ENCODE measurements around the gene FGF3.

The FGF3 gene

DNA sequence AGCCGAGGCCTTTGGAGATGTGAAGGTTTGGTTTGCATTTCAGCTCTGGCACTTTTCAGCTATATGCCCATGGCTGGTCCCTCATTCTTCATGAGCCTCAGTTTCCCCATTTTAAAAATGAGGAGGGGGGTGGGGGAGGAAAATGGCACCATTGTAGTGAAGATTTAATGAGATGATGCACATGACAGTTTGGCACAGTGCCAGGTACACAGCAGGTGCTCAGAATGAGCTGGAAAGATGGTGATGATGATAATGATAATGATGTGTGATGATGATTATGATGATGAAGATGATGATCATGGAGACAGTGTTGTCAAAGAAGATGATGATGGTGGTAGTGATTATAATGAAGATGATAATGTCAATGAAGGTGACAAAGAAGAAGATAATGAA lies 24.3 kb upstream of the FGF3 start:
- no peak overlapping the region for H3K4me2 ChIP-seq (ENCODE audit: insufficient read depth, low read length)
- H3K36me3 ChIP-seq (ENCODE audit: insufficient read depth, low read length): no peaks in the 10 kb centered on the region
- DNase-seq (no peak), ATAC-seq (ENCODE audit: insufficient read depth, low read depth) (no peak)
- H3K27me3 ChIP-seq (ENCODE audit: insufficient read depth, low read length, poor library complexity): peaks cover 4% of the 10 kb centered on the region
- H3K27ac ChIP-seq (ENCODE audit: low read length): no peak overlapping the region
- no peak for TF ChIP-seq EZH2 (IDR thresholded peaks at IDR 0.05; ENCODE audit: borderline replicate concordance, low read depth, low read length, severe bottlenecking)
- H3K4me3 ChIP-seq (ENCODE audit: low read depth in 1 of 2, low read length in 2 of 2): no peak overlapping the region
- H3K79me2 ChIP-seq (ENCODE audit: insufficient read depth, low read length): no peaks in the 10 kb centered on the region
- H2AFZ ChIP-seq (ENCODE audit: low read depth, low read length): no peak overlapping the region
- no peak overlapping the region for H3K9ac ChIP-seq (ENCODE audit: low read depth, low read length)
- no peaks in the 10 kb centered on the region for H4K20me1 ChIP-seq (ENCODE audit: insufficient read depth, low read length)
- no peaks in the 10 kb centered on the region for H3K9me3 ChIP-seq (ENCODE audit: insufficient read depth, low read length, severe bottlenecking)
- no peaks in the 10 kb centered on the region for H3K4me1 ChIP-seq (ENCODE audit: insufficient read depth, low read length)

DNA sequence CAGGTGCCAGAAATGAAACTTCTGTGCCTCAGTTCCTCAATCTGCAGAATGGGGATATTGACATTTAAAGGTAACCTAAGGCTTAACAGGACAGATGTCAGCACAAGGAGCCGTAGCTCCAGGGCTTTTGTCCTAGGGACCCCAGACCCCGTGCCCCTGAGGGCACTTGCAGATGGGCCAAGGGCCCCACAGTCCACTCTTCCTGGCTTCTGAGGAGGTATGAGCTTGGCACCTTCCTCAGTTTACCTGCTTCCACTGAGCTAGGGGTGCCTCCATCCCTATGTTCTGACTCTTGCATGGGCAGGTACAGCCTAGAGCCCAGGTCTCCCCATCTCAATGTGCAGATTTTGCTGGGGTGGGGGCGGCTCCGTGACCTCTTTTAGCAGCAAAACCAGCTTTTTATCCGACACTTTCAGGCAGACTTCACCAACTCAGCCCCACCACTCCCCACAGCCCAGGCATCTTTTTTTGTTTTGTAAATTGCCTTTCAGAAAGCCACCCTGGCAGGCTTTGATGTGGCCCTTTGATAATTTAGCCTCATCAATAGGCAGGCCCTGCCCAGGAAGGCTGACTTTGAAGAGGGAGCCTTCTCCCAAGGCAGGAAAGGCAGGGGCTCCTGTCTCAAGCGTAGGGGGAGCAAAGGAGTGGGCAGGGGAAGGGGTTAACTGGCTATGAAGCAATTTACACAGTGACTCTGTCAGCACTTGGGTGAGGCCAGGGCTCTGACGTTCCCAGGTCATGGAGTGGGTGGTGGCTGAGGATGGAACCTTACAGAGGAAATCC lies 23.7 kb upstream of the FGF3 start:
- H3K27ac ChIP-seq (ENCODE audit: low read length): no peak overlapping the region
- H3K9me3 ChIP-seq (ENCODE audit: insufficient read depth, low read length, severe bottlenecking): no peaks in the 10 kb centered on the region
- H3K4me3 ChIP-seq (ENCODE audit: low read depth in 1 of 2, low read length in 2 of 2): no peak overlapping the region
- no peak overlapping the region for H2AFZ ChIP-seq (ENCODE audit: low read depth, low read length)
- no peaks in the 10 kb centered on the region for H3K4me1 ChIP-seq (ENCODE audit: insufficient read depth, low read length)
- no peaks in the 10 kb centered on the region for H3K36me3 ChIP-seq (ENCODE audit: insufficient read depth, low read length)
- H3K27me3 ChIP-seq (ENCODE audit: insufficient read depth, low read length, poor library complexity): peaks cover 4% of the 10 kb centered on the region
- no peak overlapping the region for H3K4me2 ChIP-seq (ENCODE audit: insufficient read depth, low read length)
- ATAC-seq (ENCODE audit: insufficient read depth, low read depth) (no peak), DNase-seq (no peak)
- TF ChIP-seq, protein P1, sequence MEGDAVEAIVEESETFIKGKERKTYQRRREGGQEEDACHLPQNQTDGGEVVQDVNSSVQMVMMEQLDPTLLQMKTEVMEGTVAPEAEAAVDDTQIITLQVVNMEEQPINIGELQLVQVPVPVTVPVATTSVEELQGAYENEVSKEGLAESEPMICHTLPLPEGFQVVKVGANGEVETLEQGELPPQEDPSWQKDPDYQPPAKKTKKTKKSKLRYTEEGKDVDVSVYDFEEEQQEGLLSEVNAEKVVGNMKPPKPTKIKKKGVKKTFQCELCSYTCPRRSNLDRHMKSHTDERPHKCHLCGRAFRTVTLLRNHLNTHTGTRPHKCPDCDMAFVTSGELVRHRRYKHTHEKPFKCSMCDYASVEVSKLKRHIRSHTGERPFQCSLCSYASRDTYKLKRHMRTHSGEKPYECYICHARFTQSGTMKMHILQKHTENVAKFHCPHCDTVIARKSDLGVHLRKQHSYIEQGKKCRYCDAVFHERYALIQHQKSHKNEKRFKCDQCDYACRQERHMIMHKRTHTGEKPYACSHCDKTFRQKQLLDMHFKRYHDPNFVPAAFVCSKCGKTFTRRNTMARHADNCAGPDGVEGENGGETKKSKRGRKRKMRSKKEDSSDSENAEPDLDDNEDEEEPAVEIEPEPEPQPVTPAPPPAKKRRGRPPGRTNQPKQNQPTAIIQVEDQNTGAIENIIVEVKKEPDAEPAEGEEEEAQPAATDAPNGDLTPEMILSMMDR (IDR thresholded peaks at IDR 0.05; ENCODE audit: borderline replicate concordance, extremely low read depth, low read length, poor library complexity, severe bottlenecking): no peak
- no peak for TF ChIP-seq EZH2 (IDR thresholded peaks at IDR 0.05; ENCODE audit: borderline replicate concordance, low read depth, low read length, severe bottlenecking)
- H4K20me1 ChIP-seq (ENCODE audit: insufficient read depth, low read length): no peaks in the 10 kb centered on the region
- no peaks in the 10 kb centered on the region for H3K79me2 ChIP-seq (ENCODE audit: insufficient read depth, low read length)
- no peak overlapping the region for H3K9ac ChIP-seq (ENCODE audit: low read depth, low read length)

DNA sequence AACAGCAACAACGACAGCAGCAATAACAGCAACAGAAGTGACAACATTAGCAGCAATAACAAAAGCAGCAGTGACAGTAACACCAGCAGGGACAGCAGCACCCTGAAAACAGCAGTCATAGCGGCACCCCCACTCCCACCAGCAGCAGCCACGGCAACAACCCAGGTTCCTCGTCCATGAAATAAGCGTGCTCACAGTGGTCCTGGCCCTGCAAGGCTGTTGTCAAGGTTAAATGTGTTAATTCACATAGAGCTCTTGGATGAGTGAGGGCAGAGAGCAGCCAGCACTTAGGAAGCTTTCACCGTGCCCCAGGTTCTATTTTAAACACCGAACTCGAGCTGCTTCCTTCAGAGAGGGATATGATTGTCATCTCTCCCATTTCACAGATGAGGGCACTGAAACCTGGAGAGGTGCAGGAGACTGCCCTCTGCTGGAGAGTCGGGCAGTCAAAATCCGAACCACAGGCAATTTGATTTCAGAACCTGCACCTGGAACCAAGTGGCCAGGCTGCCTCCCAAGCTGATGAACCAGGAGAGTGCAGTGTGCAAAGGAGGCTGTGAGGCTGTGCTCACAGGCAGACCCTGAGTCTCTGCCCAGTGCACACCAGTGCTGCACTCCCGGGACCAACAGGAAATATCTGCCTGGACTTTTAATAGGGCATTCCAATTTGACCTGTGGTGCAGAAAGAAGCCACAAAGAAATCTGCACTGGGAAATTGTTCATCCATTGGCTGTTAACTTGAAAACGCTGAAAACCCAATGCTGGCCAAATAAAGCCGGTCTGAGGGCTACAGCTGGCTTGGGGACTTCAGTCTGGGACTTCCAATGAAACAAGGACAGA lies 22.9 kb upstream of the FGF3 start:
- DNase-seq (peak; percentile 28), ATAC-seq (ENCODE audit: insufficient read depth, low read depth) (peak; percentile 56; the same call in 2 of the 3 replicates)
- H3K27me3 ChIP-seq (ENCODE audit: insufficient read depth, low read length, poor library complexity): peaks cover 4% of the 10 kb centered on the region
- H4K20me1 ChIP-seq (ENCODE audit: insufficient read depth, low read length): no peaks in the 10 kb centered on the region
- H3K36me3 ChIP-seq (ENCODE audit: insufficient read depth, low read length): no peaks in the 10 kb centered on the region
- no peak overlapping the region for H3K4me2 ChIP-seq (ENCODE audit: insufficient read depth, low read length)
- H3K9ac ChIP-seq (ENCODE audit: low read depth, low read length): no peak overlapping the region
- no peaks in the 10 kb centered on the region for H3K9me3 ChIP-seq (ENCODE audit: insufficient read depth, low read length, severe bottlenecking)
- H2AFZ ChIP-seq (ENCODE audit: low read depth, low read length): no peak overlapping the region
- no peak overlapping the region for H3K4me3 ChIP-seq (ENCODE audit: low read depth in 1 of 2, low read length in 2 of 2)
- no peaks in the 10 kb centered on the region for H3K79me2 ChIP-seq (ENCODE audit: insufficient read depth, low read length)
- no peak overlapping the region for H3K27ac ChIP-seq (ENCODE audit: low read length)
- TF ChIP-seq EZH2 (IDR thresholded peaks at IDR 0.05; ENCODE audit: borderline replicate concordance, low read depth, low read length, severe bottlenecking): no peak
- TF ChIP-seq, protein P1 (IDR thresholded peaks at IDR 0.05; ENCODE audit: borderline replicate concordance, extremely low read depth, low read length, poor library complexity, severe bottlenecking): peak; percentile 63
- no peaks in the 10 kb centered on the region for H3K4me1 ChIP-seq (ENCODE audit: insufficient read depth, low read length)
